Activated T-helper 1 cell treated with anti-CD3 and anti-CD28 coated beads, Interleukin-12 subunit alpha, Interleukin-12 subunit beta, Interleukin-2, Interleukin-4 antibody, amounts not matched to agents 30 ng/mL and 10 ng/mL and 1 ng/mL, durations not matched to agents 14 hours and 24 hours and 36 hours (primary cell): ENCODE measurements around the gene MED15. TPM values are rescaled to one million over a fixed set of nuclear protein-coding genes. Genes with fewer than 3 reads are reported as not detected.
"Not testable (repeated sequence)": the region's sequence is repeated elsewhere in the genome, so short reads cannot be mapped to it uniquely, and the experiment has no call there.

Experiments
- DNase-seq: peaks from one replicate; pipeline ENCODE4 v3.0.0; 2021; ENCODE audit warnings: low spot score
- H3K27ac Mint-ChIP-seq: one replicate; pipeline ENCODE4 v1.8.0; 2021; ENCODE audit warnings: mild to moderate bottlenecking, mixed read lengths
- H3K27me3 Mint-ChIP-seq: one replicate; pipeline ENCODE4 v1.8.0; 2022; ENCODE audit warnings: mild to moderate bottlenecking, moderate library complexity, mixed read lengths; ENCODE audit not compliant: insufficient read depth
- H3K36me3 Mint-ChIP-seq: one replicate; pipeline ENCODE4 v1.8.0; 2021; ENCODE audit warnings: low read depth, mixed read lengths
- H3K4me1 Mint-ChIP-seq: one replicate; pipeline ENCODE4 v1.8.0; 2021; ENCODE audit warnings: low read depth, mixed read lengths
- H3K4me3 Mint-ChIP-seq: one replicate; pipeline ENCODE4 v1.8.0; 2021; ENCODE audit warnings: mild to moderate bottlenecking, moderate library complexity, mixed read lengths
- H3K9me3 Mint-ChIP-seq: one replicate; pipeline ENCODE4 v1.8.0; 2021; ENCODE audit warnings: mixed read lengths
- intact Hi-C: fragments of 100-400 bp; cut with micrococcal nuclease; formaldehyde crosslinking; loops from one replicate; pipeline ENCODE4 v1.15.1; 2024
- total RNA-seq: library from RNA; stranded (reverse); gene quantifications from 2 replicates; pipeline ENCODE4 v1.2.3, GENCODE V29; 2022

Gene MED15
- total RNA-seq, 1 donor from 2014 or later, result 110 TPM

- Mint-ChIP-seq H3K9me3 (no peaks in the 10 kb centered on the region), H3K27me3 (peaks cover 5% of the 10 kb centered on the region), H3K4me1 (no peaks in the 10 kb centered on the region), H3K4me3 (no peak overlapping the region), H3K27ac (no peak overlapping the region), H3K36me3 (no peaks in the 10 kb centered on the region)
- no peak for DNase-seq
- intact Hi-C loops, result no loop called here
Measured at GRCh38 chr22:20610757-20611156, 103.3 kb downstream of the MED15 start.

DNA sequence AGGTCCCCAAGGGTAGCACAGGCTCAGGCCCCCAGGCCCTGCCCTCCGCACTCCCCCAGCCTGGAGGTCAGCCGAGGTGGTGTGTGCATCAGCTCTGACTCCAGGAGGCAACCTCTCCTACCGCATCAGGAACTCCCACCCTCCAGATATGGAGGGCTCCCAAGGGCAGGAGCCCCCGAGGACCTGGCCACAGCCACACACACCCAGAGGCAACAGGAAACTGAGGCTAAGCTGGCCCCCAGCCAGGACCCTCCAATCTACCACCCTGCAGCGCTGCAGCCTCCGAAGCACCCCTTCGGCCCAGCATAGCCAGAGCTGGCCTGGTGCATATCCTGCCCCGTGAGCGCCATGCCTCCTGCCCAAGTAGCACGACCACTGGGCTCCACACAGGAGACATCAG, 104.0 kb downstream of the MED15 start:
- Mint-ChIP-seq H3K4me3 (no peak overlapping the region), H3K4me1 (no peaks in the 10 kb centered on the region), H3K9me3 (no peaks in the 10 kb centered on the region), H3K27me3 (peaks cover 7% of the 10 kb centered on the region), H3K27ac (no peak overlapping the region), H3K36me3 (no peaks in the 10 kb centered on the region)
- no peak for DNase-seq
- intact Hi-C loops, result no loop called here

- H3K4me1 Mint-ChIP-seq, result no peaks in the 10 kb centered on the region
Measured at GRCh38 chr22:20613301-20613700, 105.9 kb downstream of the MED15 start.

DNA sequence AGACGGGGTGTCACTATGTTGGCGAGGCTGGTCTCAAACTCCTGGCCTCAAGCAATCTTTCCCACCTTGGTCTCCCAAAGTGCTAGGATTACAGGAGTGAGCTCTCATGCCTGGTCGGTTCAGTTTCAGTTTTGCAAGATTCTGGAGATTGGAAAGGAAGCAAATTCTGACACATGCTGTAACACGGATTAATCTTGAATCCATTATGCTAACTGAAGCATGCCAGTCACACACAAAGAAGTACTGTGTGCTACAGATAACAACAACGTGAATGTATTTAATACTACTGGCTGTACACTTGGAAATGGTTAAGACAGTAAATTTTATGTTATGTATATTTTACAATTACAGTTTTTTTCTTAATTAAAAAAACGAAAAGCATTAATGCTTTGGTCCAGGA, 107.6 kb downstream of the MED15 start:
- no peak overlapping the region for H3K4me3 Mint-ChIP-seq
- DNase-seq, result no peak
- no peaks in the 10 kb centered on the region for H3K9me3 Mint-ChIP-seq
- no peaks in the 10 kb centered on the region for H3K36me3 Mint-ChIP-seq
- peaks cover 2% of the 10 kb centered on the region for H3K27me3 Mint-ChIP-seq
- H3K4me1 Mint-ChIP-seq, result no peaks in the 10 kb centered on the region
- intact Hi-C loops, result no loop called here
- no peak overlapping the region for H3K27ac Mint-ChIP-seq

More at GRCh38 chr22:20613301-20613700, 105.9 kb downstream of the MED15 start:
- peaks cover 7% of the 10 kb centered on the region for H3K27me3 Mint-ChIP-seq
- DNase-seq, result no peak
- no peak overlapping the region for H3K4me3 Mint-ChIP-seq
- no peaks in the 10 kb centered on the region for H3K36me3 Mint-ChIP-seq
- H3K9me3 Mint-ChIP-seq, result no peaks in the 10 kb centered on the region
- no peak overlapping the region for H3K27ac Mint-ChIP-seq
- intact Hi-C loops, result no loop called here

- Mint-ChIP-seq H3K27ac (no peak overlapping the region), H3K4me1 (no peaks in the 10 kb centered on the region), H3K4me3 (no peak overlapping the region), H3K9me3 (no peaks in the 10 kb centered on the region), H3K36me3 (no peaks in the 10 kb centered on the region), H3K27me3 (peaks cover 2% of the 10 kb centered on the region)
- DNase-seq, result no peak
- intact Hi-C loops, result no loop called here
Measured at GRCh38 chr22:20615533-20616450, 108.4 kb downstream of the MED15 start.

- intact Hi-C loops, result no loop called here
- H3K4me1 Mint-ChIP-seq, result no peaks in the 10 kb centered on the region
- peaks cover 2% of the 10 kb centered on the region for H3K27me3 Mint-ChIP-seq
- H3K27ac Mint-ChIP-seq, result no peak overlapping the region
- no peaks in the 10 kb centered on the region for H3K36me3 Mint-ChIP-seq
- DNase-seq, result no peak
- no peaks in the 10 kb centered on the region for H3K9me3 Mint-ChIP-seq
- no peak overlapping the region for H3K4me3 Mint-ChIP-seq
Measured at GRCh38 chr22:20616451-20617043, 109.1 kb downstream of the MED15 start.

DNA sequence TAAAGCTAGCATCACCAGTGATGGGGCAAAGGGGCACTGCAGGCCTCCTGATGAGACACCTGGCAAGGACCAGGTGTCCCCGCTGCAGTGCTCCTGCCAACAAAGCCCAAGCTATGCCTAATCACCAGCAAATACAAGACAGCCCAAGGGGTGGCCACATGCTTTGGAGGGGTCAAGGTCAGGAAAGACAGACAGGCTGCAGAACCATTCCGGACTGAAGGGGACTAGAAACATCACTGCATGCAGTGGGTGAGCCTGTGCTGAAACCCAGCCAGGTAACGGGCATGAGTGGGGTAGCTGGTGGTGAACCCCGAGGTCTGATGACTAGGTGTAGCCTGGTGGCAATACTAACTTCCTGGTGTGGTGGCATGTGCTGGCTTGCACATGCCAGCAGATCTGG, 111.1 kb downstream of the MED15 start:
- Mint-ChIP-seq H3K36me3 (no peaks in the 10 kb centered on the region), H3K4me1 (no peaks in the 10 kb centered on the region), H3K27me3 (peaks cover 5% of the 10 kb centered on the region), H3K4me3 (no peak overlapping the region), H3K27ac (no peak overlapping the region), H3K9me3 (no peaks in the 10 kb centered on the region)
- intact Hi-C loops, result no loop called here
- DNase-seq, result no peak

GRCh38 chr22:20619045-20619892, 111.9 kb downstream of the MED15 start:
- Mint-ChIP-seq H3K27ac (no peak overlapping the region), H3K4me1 (peaks cover 4% of the 10 kb centered on the region), H3K9me3 (no peaks in the 10 kb centered on the region), H3K27me3 (peaks cover 8% of the 10 kb centered on the region), H3K36me3 (no peaks in the 10 kb centered on the region), H3K4me3 (no peak overlapping the region)
- intact Hi-C loops, result no loop called here
- DNase-seq, result no peak

- H3K4me3 Mint-ChIP-seq, H3K27me3 Mint-ChIP-seq, H3K4me1 Mint-ChIP-seq, intact Hi-C loops, H3K27ac Mint-ChIP-seq, DNase-seq, H3K36me3 Mint-ChIP-seq, H3K9me3 Mint-ChIP-seq: not testable (repeated sequence)
Measured at GRCh38 chr22:20619893-20620194, 112.4 kb downstream of the MED15 start.

DNA sequence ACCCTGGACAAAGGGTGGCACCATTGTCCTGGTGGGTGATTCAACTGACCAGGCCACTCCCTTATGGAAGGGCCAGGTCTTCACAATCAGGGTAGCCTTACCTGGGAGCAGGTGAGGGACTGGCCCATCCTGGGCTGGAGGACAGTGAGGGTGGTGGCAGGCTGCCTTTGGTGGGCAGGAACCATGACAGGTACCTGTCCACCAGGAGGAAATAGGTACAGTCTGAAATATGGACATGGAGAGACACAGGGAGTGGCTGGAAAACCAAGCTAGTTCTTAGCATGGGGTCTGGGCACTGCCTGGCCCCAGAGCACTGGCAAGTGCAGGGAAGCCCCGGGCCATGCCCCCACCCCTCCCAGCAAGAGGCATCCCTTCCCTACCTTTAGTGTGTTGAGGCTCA, 113.8 kb downstream of the MED15 start:
- Mint-ChIP-seq H3K4me1 (peaks cover 14% of the 10 kb centered on the region), H3K4me3 (no peak overlapping the region), H3K27me3 (peaks cover 9% of the 10 kb centered on the region), H3K36me3 (no peaks in the 10 kb centered on the region), H3K9me3 (no peaks in the 10 kb centered on the region), H3K27ac (no peak overlapping the region)
- DNase-seq, result no peak
- intact Hi-C loops, result no loop called here

DNA sequence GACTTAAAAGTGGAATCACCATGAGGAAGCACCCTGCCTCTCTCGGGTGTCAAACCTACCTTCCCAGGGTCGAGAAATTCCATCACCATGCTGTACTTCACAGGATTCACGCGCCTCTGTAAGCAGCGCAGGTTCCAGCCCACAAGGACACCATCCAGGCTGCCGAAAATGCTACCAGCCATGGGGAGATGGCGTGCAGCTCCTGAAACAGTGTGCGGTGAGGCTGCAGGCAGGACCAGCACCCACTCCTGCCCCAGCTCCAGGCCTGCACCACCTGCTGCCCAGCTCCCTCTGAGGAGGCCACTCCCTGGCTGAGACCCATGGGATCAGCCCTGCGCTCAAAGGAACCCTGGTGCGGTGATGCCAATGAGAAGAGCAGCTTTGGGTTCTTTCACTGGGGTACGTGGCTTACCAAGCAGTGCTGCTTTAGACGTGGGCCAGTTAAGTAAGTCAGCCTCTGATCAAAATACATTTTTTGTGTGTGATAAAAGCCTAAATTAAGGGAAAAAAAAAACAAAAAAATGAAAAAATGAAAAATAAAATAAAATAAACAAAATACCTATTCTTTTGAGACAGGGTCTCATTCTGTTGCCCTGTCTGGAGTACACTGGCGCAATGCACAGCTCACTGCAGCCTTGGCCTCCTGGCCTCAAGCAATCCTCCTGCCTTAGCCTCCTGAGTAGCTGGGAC, 115.4 kb downstream of the MED15 start:
- Mint-ChIP-seq H3K4me3 (no peak overlapping the region), H3K27ac (no peak overlapping the region), H3K36me3 (no peaks in the 10 kb centered on the region), H3K4me1 (peaks cover 14% of the 10 kb centered on the region), H3K9me3 (no peaks in the 10 kb centered on the region), H3K27me3 (peaks cover 14% of the 10 kb centered on the region)
- intact Hi-C loops, result no loop called here
- DNase-seq, result no peak

GRCh38 chr22:20624161-20624616, 116.8 kb downstream of the MED15 start:
- Mint-ChIP-seq H3K36me3 (no peaks in the 10 kb centered on the region), H3K9me3 (no peaks in the 10 kb centered on the region), H3K27ac (peak overlapping the region; percentile 6), H3K27me3 (peaks cover 14% of the 10 kb centered on the region), H3K4me3 (no peak overlapping the region), H3K4me1 (peaks cover 14% of the 10 kb centered on the region)
- intact Hi-C loops, result loop anchor here (1.0 to 2.0 kb wide), 2 partner anchors 18 to 61 kb away; no protein-coding TSS in a partner anchor
- DNase-seq, result peak; percentile 18
